ENCODE results near the gene TRAF3.

The TRAF3 gene

GRCh38 chr14:102778338-102779083 lies 1.3 kb downstream of the TRAF3 start:
- DNase-seq (ENCODE audit: low read depth) = no peak

- DNase-seq (ENCODE audit: low read depth) = no peak
These were observed 1.8 kb downstream of the TRAF3 start for GRCh38 chr14:102779084-102779462.

GRCh38 chr14:102779574-102780315 lies 2.5 kb downstream of the TRAF3 start:
- no peak for DNase-seq (ENCODE audit: low read depth)

- no peak for DNase-seq (ENCODE audit: low read depth)
These were observed 3.8 kb downstream of the TRAF3 start for GRCh38 chr14:102781063-102781462.

- no peak for DNase-seq (ENCODE audit: low read depth)
These were observed 5.7 kb downstream of the TRAF3 start for GRCh38 chr14:102782974-102783373.

GRCh38 chr14:102784892-102785594 lies 7.8 kb downstream of the TRAF3 start:
- DNase-seq (ENCODE audit: low read depth) = no peak

GRCh38 chr14:102785595-102785963 lies 8.3 kb downstream of the TRAF3 start:
- no peak for DNase-seq (ENCODE audit: low read depth)

GRCh38 chr14:102786768-102787167 lies 9.5 kb downstream of the TRAF3 start:
- no peak for DNase-seq (ENCODE audit: low read depth)

GRCh38 chr14:102789349-102789748 lies 12.1 kb downstream of the TRAF3 start:
- no peak for DNase-seq (ENCODE audit: low read depth)

GRCh38 chr14:102793531-102794328 lies 16.5 kb downstream of the TRAF3 start:
- no peak for DNase-seq (ENCODE audit: low read depth)

- no peak for DNase-seq (ENCODE audit: low read depth)
These were observed 18.0 kb downstream of the TRAF3 start for GRCh38 chr14:102795060-102795925.

- no peak for DNase-seq (ENCODE audit: low read depth)
These were observed 19.5 kb downstream of the TRAF3 start for GRCh38 chr14:102796661-102797190.

GRCh38 chr14:102798926-102799325 lies 21.7 kb downstream of the TRAF3 start:
- no peak for DNase-seq (ENCODE audit: low read depth)

- no peak for DNase-seq (ENCODE audit: low read depth)
These were observed 22.7 kb downstream of the TRAF3 start for GRCh38 chr14:102799684-102800562.

- DNase-seq (ENCODE audit: low read depth) = no peak
These were observed 25.7 kb downstream of the TRAF3 start for GRCh38 chr14:102802834-102803523.

GRCh38 chr14:102804858-102805257 lies 27.6 kb downstream of the TRAF3 start:
- no peak for DNase-seq (ENCODE audit: low read depth)

GRCh38 chr14:102805371-102805891 lies 28.2 kb downstream of the TRAF3 start:
- DNase-seq (ENCODE audit: low read depth) = no peak

- no peak for DNase-seq (ENCODE audit: low read depth)
These were observed 28.7 kb downstream of the TRAF3 start for GRCh38 chr14:102805941-102806340.

GRCh38 chr14:102806447-102806846 lies 29.2 kb downstream of the TRAF3 start:
- no peak for DNase-seq (ENCODE audit: low read depth)

All from activated gamma-delta T cell treated with anti-CD3 and anti-CD28 coated beads, Interleukin-2, amount 50 U/mL, for 16 hours (primary cell).